Measurements from ENCODE around the gene UBLCP1.
A peak's percentile ranks its signal among the peaks of the same experiment; 100 is the strongest.

The UBLCP1 gene

GRCh38 chr5:159316519-159317383 is 53.7 kb downstream of the UBLCP1 start:
- peak in 1 of 2 donors; percentile 45 for DNase-seq

- no peak for DNase-seq
These were observed 54.8 kb downstream of the UBLCP1 start for GRCh38 chr5:159317849-159318248.

GRCh38 chr5:159318448-159318847 is 55.4 kb downstream of the UBLCP1 start:
- no peak for DNase-seq

GRCh38 chr5:159319363-159319762 is 56.3 kb downstream of the UBLCP1 start:
- DNase-seq, result no peak

GRCh38 chr5:159319832-159320231 is 56.7 kb downstream of the UBLCP1 start:
- no peak for DNase-seq

- DNase-seq, result no peak
These were observed 59.1 kb downstream of the UBLCP1 start for GRCh38 chr5:159322180-159322579.

GRCh38 chr5:159324102-159324755 is 61.1 kb downstream of the UBLCP1 start:
- DNase-seq, result no peak

GRCh38 chr5:159324986-159325385 is 61.9 kb downstream of the UBLCP1 start:
- DNase-seq, result no peak

- no peak for DNase-seq
These were observed 67.2 kb downstream of the UBLCP1 start, which contains the start of gene IL12B for GRCh38 chr5:159330131-159330800. TSS of gene IL12B (minus strand) at chr5:159330487. CDS start at chr5:159326782, 3,705 bp downstream.

GRCh38 chr5:159331093-159331973 is 68.2 kb downstream of the UBLCP1 start:
- DNase-seq, result peak; percentile 39 to 59

- DNase-seq, result no peak
These were observed 69.9 kb downstream of the UBLCP1 start for GRCh38 chr5:159332800-159333544.

GRCh38 chr5:159333545-159333925 is 70.4 kb downstream of the UBLCP1 start:
- no peak for DNase-seq
